Activated T-cell treated with anti-CD3 and anti-CD28 coated beads, Interleukin-2, amount 50 U/mL, for 24 hours (primary cell): ENCODE data around the gene APCDD1L.
"Not testable (repeated sequence)": the region's sequence is repeated elsewhere in the genome, so short reads cannot be mapped to it uniquely, and the experiment has no call there.

ENCODE experiments used
- DNase-seq: peaks from one replicate; pipeline ENCODE4 v3.0.0-alpha.2; 2020
- H3K27ac Mint-ChIP-seq: 2 replicates; pipeline ENCODE4 v1.8.0; 2020; ENCODE audit warnings: mild to moderate bottlenecking, mixed read lengths
- H3K27me3 Mint-ChIP-seq: 2 replicates; pipeline ENCODE4 v1.8.0; 2020; ENCODE audit warnings: mixed read lengths
- H3K36me3 Mint-ChIP-seq: 2 replicates; pipeline ENCODE4 v1.8.0; 2020; ENCODE audit warnings: low read depth, mixed read lengths
- H3K4me1 Mint-ChIP-seq: 2 replicates; pipeline ENCODE4 v1.8.0; 2020; ENCODE audit warnings: low read depth, mixed read lengths
- H3K4me3 Mint-ChIP-seq: 2 replicates; pipeline ENCODE4 v1.8.0; 2020; ENCODE audit warnings: mild to moderate bottlenecking, moderate library complexity, mixed read lengths
- H3K9me3 Mint-ChIP-seq: 2 replicates; pipeline ENCODE4 v1.8.0; 2020; ENCODE audit warnings: mixed read lengths

APCDD1L gene

DNA sequence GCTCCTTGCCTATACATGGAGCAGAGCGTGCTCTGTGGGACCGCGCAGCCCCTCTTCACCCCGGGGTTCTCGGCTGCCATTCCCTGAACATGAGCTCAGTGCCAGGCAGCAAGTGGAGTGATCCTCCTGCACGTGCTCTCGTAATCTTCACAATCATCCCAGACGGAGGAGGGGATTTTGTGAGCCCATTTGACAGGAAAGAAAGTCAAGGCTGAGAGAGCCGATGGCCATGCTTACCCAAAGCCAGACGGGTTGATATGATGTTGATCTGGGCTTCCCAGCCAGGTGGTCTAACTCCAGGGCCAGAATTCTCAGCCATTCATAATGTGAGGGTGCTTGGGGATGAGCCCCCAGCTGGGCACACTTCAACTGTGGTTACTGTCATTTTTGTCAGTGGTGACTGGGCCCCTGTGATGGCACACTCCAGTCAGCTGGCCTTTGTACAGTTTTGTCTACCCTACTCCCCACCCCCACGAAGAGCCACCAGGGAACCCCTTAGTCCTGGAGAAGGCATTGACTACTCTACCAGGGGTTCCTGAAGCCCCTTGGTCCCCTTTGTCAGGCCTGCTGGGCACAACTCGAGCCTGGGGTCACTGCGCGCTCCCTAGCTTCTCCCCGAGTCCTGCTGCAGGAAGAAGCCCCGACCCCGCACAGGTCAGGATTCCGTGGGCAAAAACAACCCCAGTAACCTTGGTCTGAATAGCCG lies 1.5 kb downstream of the APCDD1L start:
- H3K27me3 Mint-ChIP-seq: peaks cover 60% of the 10 kb centered on the region
- no peak overlapping the region for H3K4me3 Mint-ChIP-seq
- H3K4me1 Mint-ChIP-seq: no peaks in the 10 kb centered on the region

DNA sequence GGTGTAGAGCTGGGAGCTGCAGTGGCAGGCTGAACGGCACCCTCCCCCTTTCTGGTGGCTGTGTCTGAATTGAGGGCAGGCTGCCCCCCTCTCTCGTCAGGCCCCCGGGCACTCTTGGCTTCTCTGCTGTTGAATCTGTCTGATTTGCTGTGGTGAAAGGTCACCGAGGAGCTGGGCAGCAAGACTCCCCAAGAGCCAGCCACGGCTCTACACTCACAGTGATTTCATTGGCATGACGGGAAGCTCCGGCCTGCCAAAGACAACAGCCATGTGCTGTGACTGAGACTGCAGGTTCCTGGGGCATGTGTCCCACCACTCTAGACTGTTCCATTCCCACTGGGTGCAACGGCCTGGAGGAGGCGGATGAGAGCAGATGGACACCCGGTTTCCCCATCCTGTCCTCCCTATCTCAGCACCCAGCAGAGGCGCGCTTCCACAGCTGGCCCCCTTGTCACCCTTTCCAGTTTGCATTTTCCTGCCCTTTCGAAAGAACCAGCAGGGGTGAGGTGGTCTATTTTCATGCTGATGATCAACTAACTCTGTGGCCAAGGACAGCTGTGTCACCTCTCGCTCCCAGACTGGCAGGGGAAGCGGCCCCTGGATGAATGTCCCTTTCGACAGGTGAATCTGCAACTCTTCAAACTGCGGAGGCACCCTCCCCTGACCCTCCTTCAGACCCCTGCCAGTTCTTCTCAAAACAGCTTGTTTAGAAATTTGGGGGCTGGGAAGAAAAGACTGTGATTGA lies 2.2 kb downstream of the APCDD1L start:
- peaks cover 60% of the 10 kb centered on the region for H3K27me3 Mint-ChIP-seq
- no peaks in the 10 kb centered on the region for H3K9me3 Mint-ChIP-seq
- H3K27ac Mint-ChIP-seq: no peak overlapping the region
- no peak overlapping the region for H3K4me3 Mint-ChIP-seq
- no peaks in the 10 kb centered on the region for H3K36me3 Mint-ChIP-seq
- no peaks in the 10 kb centered on the region for H3K4me1 Mint-ChIP-seq
- no peak for DNase-seq

More for the DNA sequence above, 1.5 kb downstream of the APCDD1L start:
- DNase-seq: no peak
- H3K36me3 Mint-ChIP-seq: no peaks in the 10 kb centered on the region
- H3K27ac Mint-ChIP-seq: no peak overlapping the region
- H3K9me3 Mint-ChIP-seq: no peaks in the 10 kb centered on the region

DNA sequence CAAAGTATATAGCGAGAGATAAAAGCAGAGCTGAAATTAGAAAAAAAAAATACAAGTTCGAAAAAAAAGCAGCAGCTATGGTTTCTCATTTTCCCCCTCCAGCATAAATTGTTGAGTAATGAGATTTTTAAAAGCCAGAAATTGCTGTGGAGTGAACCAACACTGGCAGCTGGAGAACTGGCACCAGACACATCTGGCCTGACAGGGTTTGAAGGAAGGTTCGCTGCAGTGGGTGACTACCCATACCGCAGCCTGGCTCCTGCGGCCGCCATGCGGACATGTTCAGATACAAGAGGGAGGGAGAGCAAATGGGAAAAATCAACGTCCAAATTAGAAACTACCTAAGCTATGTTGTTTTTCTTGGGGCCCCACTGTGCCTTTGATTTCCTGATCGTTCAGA lies 3.3 kb downstream of the APCDD1L start:
- Mint-ChIP-seq H3K27me3 (peaks cover 49% of the 10 kb centered on the region), H3K4me3 (no peak overlapping the region), H3K27ac (no peak overlapping the region)

DNA sequence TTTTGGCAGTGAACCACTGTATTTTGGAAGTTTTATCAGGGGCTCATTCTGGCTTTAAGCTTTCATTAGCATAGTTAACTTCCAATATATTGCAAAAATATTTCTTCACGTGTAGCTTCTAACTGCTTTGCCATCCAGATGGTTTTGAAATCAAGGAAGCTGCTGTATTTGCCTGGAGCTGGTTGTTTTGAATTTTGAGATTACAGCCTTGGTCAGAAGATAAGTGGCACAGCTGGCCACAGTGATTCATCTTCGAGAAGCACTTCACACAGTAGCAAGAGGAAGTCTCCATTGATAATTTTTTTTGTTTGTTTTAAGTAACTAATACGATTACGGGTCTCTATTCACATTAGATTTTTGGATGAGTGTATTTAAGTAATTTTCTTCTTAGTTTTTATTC lies 3.8 kb downstream of the APCDD1L start:
- DNase-seq: no peak
- no peak overlapping the region for H3K27ac Mint-ChIP-seq
- peaks cover 46% of the 10 kb centered on the region for H3K27me3 Mint-ChIP-seq
- H3K9me3 Mint-ChIP-seq: peaks cover 8% of the 10 kb centered on the region
- no peak overlapping the region for H3K4me3 Mint-ChIP-seq
- no peaks in the 10 kb centered on the region for H3K36me3 Mint-ChIP-seq
- H3K4me1 Mint-ChIP-seq: no peaks in the 10 kb centered on the region

More for the DNA sequence above, 3.3 kb downstream of the APCDD1L start:
- no peak for DNase-seq
- Mint-ChIP-seq H3K36me3 (no peaks in the 10 kb centered on the region), H3K9me3 (peaks cover 3% of the 10 kb centered on the region), H3K4me1 (no peaks in the 10 kb centered on the region)

DNA sequence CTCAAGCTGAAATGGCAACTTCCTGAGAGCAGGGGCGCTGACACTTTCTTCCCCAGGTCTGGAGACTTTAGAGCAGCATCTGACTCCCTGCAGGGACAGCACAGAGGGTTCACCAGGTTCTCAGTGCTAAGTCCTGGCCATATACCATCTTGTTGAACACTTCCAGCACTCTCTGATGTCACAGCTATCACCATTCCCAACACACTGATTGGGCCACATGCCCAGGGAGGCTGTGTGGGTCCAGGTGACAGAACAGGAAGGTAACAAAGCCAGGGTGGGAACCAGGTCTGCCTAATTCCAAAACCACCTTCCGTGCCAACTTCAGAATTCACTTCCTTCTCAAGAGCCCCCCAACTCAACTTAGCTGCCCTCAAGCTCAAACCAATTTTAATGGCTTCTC lies 4.3 kb downstream of the APCDD1L start:
- H3K4me1 Mint-ChIP-seq: no peaks in the 10 kb centered on the region
- H3K27ac Mint-ChIP-seq: no peak overlapping the region
- no peaks in the 10 kb centered on the region for H3K36me3 Mint-ChIP-seq
- no peak for DNase-seq
- peaks cover 12% of the 10 kb centered on the region for H3K9me3 Mint-ChIP-seq
- no peak overlapping the region for H3K4me3 Mint-ChIP-seq
- peaks cover 42% of the 10 kb centered on the region for H3K27me3 Mint-ChIP-seq

DNA sequence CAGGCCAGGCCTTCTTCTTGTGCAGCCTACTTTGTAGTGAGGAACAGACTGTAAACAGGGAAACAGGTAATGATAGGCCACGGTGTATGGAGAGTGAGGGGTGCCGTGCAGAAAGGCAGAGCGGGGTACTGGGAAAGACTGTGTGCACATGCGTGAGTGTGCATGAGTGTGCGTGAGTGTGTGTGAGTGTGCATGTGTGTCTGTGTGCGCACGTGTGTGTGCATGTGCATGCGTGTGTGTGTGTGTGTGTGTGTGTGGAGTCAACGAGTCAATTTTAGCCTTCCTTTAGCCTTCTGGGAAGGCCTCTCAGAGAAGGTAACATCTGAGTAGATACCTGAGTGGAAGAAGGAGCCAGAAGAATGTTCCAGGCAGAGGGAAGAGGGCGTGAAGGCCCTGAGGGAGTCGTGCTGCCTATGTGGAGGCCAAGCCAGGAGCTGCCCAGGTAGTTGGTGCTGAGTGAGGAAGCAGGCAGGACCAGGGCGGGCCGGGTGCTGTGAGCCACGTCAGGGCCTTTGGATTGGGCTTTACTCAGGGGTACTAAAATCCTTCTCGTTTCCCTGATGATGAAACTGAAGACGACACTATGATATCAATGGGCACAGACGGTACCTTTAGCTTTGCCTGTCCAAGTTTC lies 6.3 kb downstream of the APCDD1L start:
- H3K36me3 Mint-ChIP-seq: peaks cover 2% of the 10 kb centered on the region
- H3K4me1 Mint-ChIP-seq: no peaks in the 10 kb centered on the region
- H3K4me3 Mint-ChIP-seq: no peak overlapping the region
- H3K27ac Mint-ChIP-seq: no peak overlapping the region
- peaks cover 22% of the 10 kb centered on the region for H3K9me3 Mint-ChIP-seq
- peaks cover 30% of the 10 kb centered on the region for H3K27me3 Mint-ChIP-seq
- DNase-seq: no peak

DNA sequence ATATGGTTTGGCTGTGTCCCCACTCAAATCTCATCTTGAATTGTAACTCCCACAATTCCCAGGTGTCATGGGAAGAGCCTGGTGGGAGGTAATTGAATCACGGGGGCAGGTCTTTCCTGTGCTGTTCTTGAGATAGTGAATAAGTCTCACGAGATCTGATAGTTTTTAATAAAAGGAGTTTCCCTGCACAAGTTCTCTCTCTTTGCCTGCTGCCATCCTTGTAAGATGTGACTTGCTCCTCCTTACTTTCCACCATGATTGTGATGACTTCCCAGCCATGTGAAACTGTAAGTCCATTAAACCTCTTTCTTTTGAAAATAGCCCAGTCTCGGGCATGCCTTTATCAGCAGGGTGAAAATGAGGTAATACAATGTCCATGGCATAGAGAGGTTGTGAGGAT lies 8.2 kb downstream of the APCDD1L start:
- not testable (repeated sequence) for H3K36me3 Mint-ChIP-seq, DNase-seq, H3K4me1 Mint-ChIP-seq, H3K4me3 Mint-ChIP-seq, H3K27ac Mint-ChIP-seq
- H3K27me3 Mint-ChIP-seq: peaks cover 12% of the 10 kb centered on the region
- H3K9me3 Mint-ChIP-seq: peaks cover 25% of the 10 kb centered on the region

DNA sequence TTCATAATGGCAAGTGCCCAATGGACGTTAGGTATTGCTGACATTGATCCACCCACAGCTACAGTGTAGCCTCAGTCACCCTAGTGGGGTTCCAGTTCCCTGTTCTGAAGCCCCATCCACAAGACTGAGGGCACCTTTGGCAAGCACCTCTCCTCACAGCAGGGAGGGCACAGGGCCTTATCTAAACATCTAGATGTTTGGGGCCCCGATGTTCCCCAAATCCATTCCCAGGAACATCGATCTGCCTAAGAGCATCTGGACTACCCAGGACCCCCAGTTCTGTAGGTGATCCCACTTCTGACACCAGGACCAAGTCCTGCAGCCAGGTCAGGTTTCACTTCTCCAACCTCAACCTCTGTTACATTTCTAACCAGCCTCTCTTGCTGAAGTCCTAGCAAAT lies 10.6 kb downstream of the APCDD1L start:
- Mint-ChIP-seq H3K36me3 (peaks cover 2% of the 10 kb centered on the region), H3K4me1 (no peaks in the 10 kb centered on the region), H3K27ac (no peak overlapping the region), H3K27me3 (peaks cover 4% of the 10 kb centered on the region), H3K9me3 (peaks cover 25% of the 10 kb centered on the region), H3K4me3 (no peak overlapping the region)
- no peak for DNase-seq

DNA sequence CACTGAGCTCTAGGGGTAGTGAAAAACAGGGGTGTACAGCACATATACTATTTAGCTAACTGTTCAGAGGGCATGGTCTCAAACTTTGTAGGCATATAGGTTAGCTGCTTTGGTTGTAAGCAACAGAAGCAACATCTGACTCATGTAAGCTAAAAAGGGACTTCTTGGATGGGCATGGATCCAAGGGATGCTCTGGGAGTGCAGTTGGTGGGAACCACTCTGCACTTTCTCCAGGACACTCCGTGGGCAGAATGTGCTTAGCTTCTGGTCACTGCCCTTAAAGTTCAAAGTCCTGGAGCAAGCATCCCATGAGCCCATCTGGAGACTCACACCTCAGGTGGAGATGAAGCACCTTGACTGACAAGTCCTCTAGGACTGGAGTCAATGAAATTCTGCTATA lies 11.5 kb downstream of the APCDD1L start:
- DNase-seq: no peak
- Mint-ChIP-seq H3K27ac (no peak overlapping the region), H3K27me3 (peaks cover 4% of the 10 kb centered on the region), H3K4me1 (no peaks in the 10 kb centered on the region), H3K9me3 (peaks cover 25% of the 10 kb centered on the region), H3K36me3 (peaks cover 2% of the 10 kb centered on the region), H3K4me3 (no peak overlapping the region)

DNA sequence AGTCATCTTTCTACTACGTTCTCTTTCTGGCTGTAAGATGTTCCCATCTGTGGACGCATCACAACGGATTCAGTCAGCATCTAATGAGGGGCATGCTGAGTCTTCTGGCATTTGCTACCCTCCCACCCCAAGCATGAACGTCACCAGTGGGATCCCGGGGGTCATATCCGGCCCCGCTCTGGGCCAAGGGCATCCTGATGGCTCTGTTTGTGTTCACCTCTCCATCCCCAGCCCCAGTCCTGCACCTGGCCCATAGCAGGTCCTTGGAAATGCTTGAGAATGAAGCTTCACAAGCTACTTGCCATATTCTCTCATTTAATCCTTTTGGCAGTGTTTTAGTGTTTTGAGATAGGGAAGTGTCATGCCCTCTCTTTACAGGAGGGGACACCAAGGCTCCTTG lies 14.9 kb downstream of the APCDD1L start:
- Mint-ChIP-seq H3K9me3 (peaks cover 6% of the 10 kb centered on the region), H3K4me1 (no peaks in the 10 kb centered on the region), H3K27ac (no peak overlapping the region), H3K36me3 (no peaks in the 10 kb centered on the region), H3K4me3 (no peak overlapping the region), H3K27me3 (no peaks in the 10 kb centered on the region)
- DNase-seq: no peak

DNA sequence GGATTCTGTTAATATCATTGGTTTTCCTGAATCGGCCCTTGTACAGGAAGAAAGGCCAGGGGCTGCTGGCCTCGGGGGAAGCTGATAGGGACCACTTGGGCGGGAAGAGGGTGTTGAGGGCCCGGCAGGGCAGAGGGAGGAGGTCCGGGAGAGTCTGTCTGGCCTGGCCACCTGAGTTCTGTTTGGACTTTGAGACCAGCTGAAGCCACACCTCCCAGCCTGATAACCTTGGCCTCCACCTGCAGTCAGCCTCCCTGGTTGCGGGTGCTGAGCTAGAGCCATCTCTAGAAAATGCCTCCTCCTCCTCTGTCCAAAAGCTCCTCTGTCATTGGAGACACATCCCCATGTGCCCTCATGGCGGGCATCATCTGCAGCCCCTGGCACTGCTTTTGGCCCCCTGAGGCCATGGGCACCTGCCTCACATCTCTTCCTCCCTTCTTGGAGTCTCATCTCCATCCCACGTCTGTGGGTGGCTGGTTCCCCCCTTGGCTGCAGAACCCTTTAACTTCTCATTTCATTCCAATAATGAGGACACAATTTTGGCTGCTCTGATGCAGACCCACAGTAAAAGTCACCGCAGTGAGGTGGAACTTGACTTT lies 16.6 kb downstream of the APCDD1L start:
- DNase-seq: no peak
- Mint-ChIP-seq H3K9me3 (no peaks in the 10 kb centered on the region), H3K27me3 (no peaks in the 10 kb centered on the region), H3K36me3 (no peaks in the 10 kb centered on the region), H3K4me3 (no peak overlapping the region), H3K27ac (no peak overlapping the region), H3K4me1 (no peaks in the 10 kb centered on the region)

DNA sequence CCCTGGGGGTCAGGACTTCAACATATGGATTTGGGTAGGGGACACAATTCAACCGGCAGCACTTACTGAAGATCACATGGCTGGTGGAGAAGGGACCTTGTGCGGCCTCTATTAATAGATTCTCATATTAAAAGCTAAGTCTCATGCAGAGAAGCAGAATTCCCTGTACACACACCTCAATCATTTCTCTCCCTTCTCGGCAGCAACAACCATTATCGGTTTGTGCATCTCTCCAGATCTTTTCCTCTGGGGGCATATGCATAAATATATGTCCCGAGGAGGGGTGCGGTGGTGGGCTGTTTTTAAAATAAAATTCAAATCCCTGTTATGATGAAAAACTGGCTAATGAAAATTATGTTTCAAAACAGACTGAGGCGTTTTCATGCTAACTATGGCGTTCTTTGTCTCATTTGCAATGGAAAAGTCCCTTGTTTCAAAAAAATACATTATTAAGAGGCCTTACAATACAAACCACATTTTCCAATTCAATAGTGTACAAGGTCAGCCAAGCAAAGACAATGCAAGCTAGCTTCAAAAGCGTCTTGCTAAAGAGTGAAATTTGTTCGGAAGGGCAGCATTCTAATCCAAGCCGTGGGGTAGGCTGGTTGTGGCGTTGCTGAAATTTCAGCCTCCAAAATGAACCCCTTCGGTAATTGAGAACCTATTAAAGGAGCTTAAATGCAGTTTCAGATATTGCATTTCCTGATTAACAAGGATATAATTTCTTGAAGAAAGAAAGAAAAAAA lies 17.3 kb downstream of the APCDD1L start:
- no peak for DNase-seq
- H3K4me3 Mint-ChIP-seq: no peak overlapping the region
- H3K9me3 Mint-ChIP-seq: no peaks in the 10 kb centered on the region
- H3K36me3 Mint-ChIP-seq: no peaks in the 10 kb centered on the region
- H3K27me3 Mint-ChIP-seq: no peaks in the 10 kb centered on the region
- no peaks in the 10 kb centered on the region for H3K4me1 Mint-ChIP-seq
- no peak overlapping the region for H3K27ac Mint-ChIP-seq

DNA sequence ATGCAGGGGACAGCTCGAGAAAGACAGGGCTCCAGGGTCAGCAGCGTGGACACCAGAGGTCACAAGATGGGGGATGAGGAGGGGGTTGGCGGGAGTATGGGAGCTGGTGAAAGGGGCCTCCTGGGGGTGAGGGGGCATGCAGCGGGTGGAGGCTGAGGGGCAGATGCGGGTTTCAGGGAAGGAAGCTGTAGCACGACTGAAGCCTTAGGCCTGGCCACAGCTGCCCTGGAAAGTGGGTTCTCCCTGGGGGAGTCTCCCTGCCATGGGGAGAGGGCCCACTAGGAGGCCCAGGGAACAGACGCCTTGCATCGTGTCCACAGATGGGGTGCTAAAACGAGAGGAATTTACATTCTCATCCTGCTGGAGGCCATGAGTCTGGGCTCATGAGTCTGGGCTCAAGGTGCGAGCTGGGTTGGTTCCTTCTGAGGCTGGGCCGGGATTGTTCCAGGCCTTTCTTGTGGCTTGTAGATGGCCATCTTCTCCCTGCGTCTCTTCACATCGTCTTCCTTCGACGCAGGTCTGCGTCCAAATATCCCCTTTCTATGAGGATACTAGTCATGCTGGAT lies 18.0 kb downstream of the APCDD1L start:
- H3K9me3 Mint-ChIP-seq: no peaks in the 10 kb centered on the region
- H3K4me3 Mint-ChIP-seq: no peak overlapping the region
- H3K27ac Mint-ChIP-seq: no peak overlapping the region
- no peaks in the 10 kb centered on the region for H3K27me3 Mint-ChIP-seq
- no peak for DNase-seq
- no peaks in the 10 kb centered on the region for H3K36me3 Mint-ChIP-seq
- H3K4me1 Mint-ChIP-seq: no peaks in the 10 kb centered on the region

DNA sequence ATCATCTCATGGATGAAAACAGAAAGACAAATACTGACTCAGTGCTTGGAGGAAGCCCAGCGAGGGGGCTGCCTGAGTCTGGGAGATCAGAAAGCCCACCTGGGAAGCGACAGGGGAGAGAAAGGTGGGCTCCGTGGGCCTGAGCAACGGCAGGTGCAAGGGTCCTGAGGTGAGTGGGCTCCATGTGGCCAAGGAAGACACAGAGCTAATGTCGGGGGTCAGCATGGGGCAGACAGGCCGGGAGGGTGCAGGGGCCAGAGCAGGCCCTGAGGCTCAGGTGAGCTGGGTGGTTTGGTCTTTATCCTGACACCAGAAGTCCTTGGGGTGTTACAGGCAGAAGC lies 18.8 kb downstream of the APCDD1L start:
- Mint-ChIP-seq H3K4me1 (no peaks in the 10 kb centered on the region), H3K9me3 (no peaks in the 10 kb centered on the region), H3K27me3 (no peaks in the 10 kb centered on the region), H3K27ac (no peak overlapping the region), H3K36me3 (no peaks in the 10 kb centered on the region), H3K4me3 (no peak overlapping the region)
- DNase-seq: no peak
